Measurements from ENCODE around the gene PRIM2.
"Not testable (repeated sequence)": the region's sequence is repeated elsewhere in the genome, so short reads cannot be mapped to it uniquely, and the experiment has no call there.

PRIM2 gene

DNA sequence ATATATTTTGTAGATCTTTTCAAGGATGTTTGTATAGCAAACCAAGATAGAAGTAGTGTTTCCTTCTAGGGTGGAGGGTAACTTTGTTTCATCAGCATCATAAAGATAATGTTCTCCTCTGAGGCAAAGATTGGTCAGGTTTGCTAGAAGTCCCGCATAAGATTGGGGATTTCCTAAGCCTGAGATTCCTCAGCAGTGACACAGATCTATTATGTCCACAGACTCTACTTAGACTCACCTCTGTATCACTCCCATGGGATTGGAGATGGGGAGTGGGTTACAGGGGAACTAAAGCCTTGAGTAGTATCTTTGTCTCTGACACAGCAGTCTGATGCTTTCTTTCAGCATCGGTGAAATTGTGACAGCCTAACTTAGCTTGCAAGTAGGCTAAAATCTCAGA lies 341.1 kb downstream of the PRIM2 start:
- DNase-seq, result not testable (repeated sequence)

- DNase-seq, result not testable (repeated sequence)
Measured at GRCh38 chr6:57659794-57660193, 342.4 kb downstream of the PRIM2 start.

GRCh38 chr6:57660940-57661339 lies 343.5 kb downstream of the PRIM2 start:
- DNase-seq, result not testable (repeated sequence)

DNA sequence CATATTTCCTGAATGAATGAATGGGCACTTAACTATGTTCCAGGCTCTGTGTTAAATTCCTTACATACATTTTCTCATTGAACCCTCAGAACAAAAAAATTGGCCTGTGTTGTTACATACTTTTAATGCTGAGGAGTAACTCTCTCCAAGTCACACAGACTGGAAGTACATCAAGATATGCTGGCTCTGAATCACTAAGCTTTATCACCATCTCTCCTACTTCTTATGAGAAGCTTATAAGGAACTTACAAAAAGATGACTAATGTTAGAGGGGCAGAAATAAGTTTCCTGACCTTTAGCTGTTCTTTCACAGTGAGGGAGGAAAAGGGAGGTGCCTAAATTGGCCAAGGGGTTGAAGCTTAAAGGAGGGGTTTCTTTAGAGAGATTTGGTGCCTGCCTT lies 350.7 kb downstream of the PRIM2 start:
- DNase-seq, result not testable (repeated sequence)

DNA sequence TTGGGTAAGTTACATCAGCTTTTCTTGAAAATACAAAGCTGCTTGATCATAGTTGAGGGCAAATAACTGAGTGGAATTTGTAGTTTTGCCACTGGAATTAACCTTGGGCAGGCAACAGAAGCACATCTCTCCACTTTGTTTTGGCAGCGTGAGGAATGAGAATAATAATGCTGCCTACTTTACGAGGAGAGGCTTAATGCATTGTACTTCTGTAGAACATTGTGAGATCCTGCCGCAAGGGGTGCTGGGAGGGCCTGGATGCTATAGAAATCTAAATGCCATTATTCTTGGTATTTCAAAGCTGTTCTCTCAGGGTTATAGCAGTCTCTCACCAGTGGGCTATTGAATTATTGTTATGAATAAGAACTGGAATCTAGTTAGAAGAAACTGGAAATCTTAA lies 353.8 kb downstream of the PRIM2 start:
- DNase-seq, result not testable (repeated sequence)

DNA sequence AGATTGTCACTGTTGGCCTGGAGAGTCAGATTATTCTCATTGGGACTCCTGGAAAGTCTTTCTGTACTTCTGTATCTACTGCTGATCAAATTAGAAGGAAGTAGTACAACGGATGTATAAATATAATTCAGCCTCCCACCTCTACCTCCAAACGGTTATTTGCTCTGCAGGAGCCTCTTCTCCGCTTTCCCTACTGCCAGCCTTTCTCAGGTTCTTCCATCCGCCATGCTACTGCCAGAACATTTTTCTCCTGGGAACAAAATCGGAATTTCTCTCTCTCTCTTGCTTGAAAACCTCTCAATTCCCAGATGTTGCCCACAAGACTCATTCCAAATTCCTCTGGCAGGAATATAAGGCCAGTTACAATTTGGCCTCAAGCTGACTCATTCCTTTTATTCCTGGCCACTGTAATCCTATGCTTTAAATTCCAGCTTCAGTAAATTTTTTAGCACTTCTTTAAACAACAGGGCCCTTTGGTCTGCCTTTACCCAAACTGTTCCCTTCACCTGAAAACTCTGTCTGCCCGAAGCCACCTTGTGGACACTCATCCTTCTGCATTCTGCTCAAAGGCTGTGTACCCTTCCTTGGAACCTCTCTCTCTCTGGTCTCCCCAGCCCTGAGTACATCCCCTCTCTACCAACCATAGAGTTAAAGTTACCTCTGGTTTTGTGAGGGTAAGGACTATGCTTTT lies 354.7 kb downstream of the PRIM2 start:
- DNase-seq, result not testable (repeated sequence)

GRCh38 chr6:57673281-57673680 lies 355.9 kb downstream of the PRIM2 start:
- not testable (repeated sequence) for DNase-seq

GRCh38 chr6:57675386-57675785 lies 358.0 kb downstream of the PRIM2 start:
- not testable (repeated sequence) for DNase-seq

- not testable (repeated sequence) for DNase-seq
Measured at GRCh38 chr6:57696382-57696781, 379.0 kb downstream of the PRIM2 start.

Data from right hindlimb (tissue), 1 donor.